HepG2 (cell line): ENCODE measurements around the gene UNG. TPM values are rescaled to one million over a fixed set of nuclear protein-coding genes. Genes with fewer than 3 reads are reported as not detected.

Source experiments
- CBX5 ChIP-seq: sonication (generic); formaldehyde crosslinking; IDR thresholded peaks from 2 replicates; pipeline ENCODE4 v1.4.0; 2020; ENCODE audit warnings: missing genetic modification reagents, borderline replicate concordance
- JUN ChIP-seq: sonication (generic); formaldehyde crosslinking; IDR thresholded peaks from 2 replicates; pipeline ENCODE4 v1.4.0; 2020; ENCODE audit warnings: mild to moderate bottlenecking, missing genetic modification reagents
- KDM5A ChIP-seq: fragments of 200-600 bp; sonication (generic); IDR thresholded peaks from 2 replicates; pipeline ENCODE4 v1.7.0; 2018; ENCODE audit warnings: antibody characterized with exemption, mild to moderate bottlenecking, low read length, borderline replicate concordance
- MAFF ChIP-seq: IDR thresholded peaks from 2 replicates; pipeline ENCODE4 v1.6.1; 2011; ENCODE audit warnings: low read depth, low read length, improper control_type of control experiment
- POLR2AphosphoS2 ChIP-seq: IDR thresholded peaks from 2 replicates; pipeline ENCODE4 v1.6.1; 2011; ENCODE audit warnings: low read depth, low read length, improper control_type of control experiment
- SMAD1 ChIP-seq: sonication (generic); formaldehyde crosslinking; IDR thresholded peaks from 2 replicates; pipeline ENCODE4 v1.4.0; 2020; ENCODE audit warnings: missing genetic modification reagents, low read depth, mild to moderate bottlenecking, borderline replicate concordance
- YY1 ChIP-seq: IDR thresholded peaks from 2 replicates; pipeline ENCODE4 v1.6.1; 2011; ENCODE audit warnings: low read length, low read depth, moderate library complexity, mild to moderate bottlenecking; ENCODE audit not compliant: insufficient read depth, insufficient replicate concordance
- ZFP1 ChIP-seq: IDR thresholded peaks from 2 replicates; pipeline ENCODE4 v1.6.1; 2016
- ZMAT3 ChIP-seq: sonication (generic); formaldehyde crosslinking; conservative IDR thresholded peaks from 2 replicates; pipeline ENCODE4 v1.7.0; 2021; ENCODE audit warnings: missing genetic modification reagents
- ZNF136 ChIP-seq: sonication (generic); formaldehyde crosslinking; IDR thresholded peaks from 2 replicates; pipeline ENCODE4 v1.8.1; 2022; ENCODE audit warnings: low read depth, mild to moderate bottlenecking, moderate library complexity, missing genetic modification reagents
- ZNF446 ChIP-seq: sonication (generic); formaldehyde crosslinking; IDR thresholded peaks from 2 replicates; pipeline ENCODE4 v1.5.0; 2020; ENCODE audit warnings: mild to moderate bottlenecking, missing genetic modification reagents
- ZNF616 ChIP-seq: sonication (generic); formaldehyde crosslinking; IDR thresholded peaks from 2 replicates; pipeline ENCODE4 v1.5.0; 2020; ENCODE audit warnings: low read depth, mild to moderate bottlenecking, missing genetic modification reagents
- ZNF879 ChIP-seq: sonication (generic); formaldehyde crosslinking; IDR thresholded peaks from 2 replicates; pipeline ENCODE4 v1.8.1; 2023; ENCODE audit warnings: missing genetic modification reagents
- polyA plus RNA-seq, 8 experiments: library from polyadenylated mRNA; depleted of rRNA in 3 of 8; stranded (reverse) in 7 of 8; unstranded in 1 of 8; fragments of >200 nt; fragmentation: Illumina TruSeq in 4 of 8; extraction: Trizol in 4 of 8; gene quantifications; 2 replicates each; pipeline versions ENCODE4 v1.2.1 to v1.2.3, GENCODE V29; 2011 to 2016; ENCODE audit warnings: low read depth in 4 of 8, missing spikeins in 1 of 8, mixed read lengths in 1 of 8; ENCODE audit not compliant: insufficient read depth in 1 of 8
- total RNA-seq, 5 experiments: library from RNA; depleted of rRNA; stranded (reverse); fragments of >200 nt; fragmentation: Illumina TruSeq; extraction: Trizol; gene quantifications; 2 replicates each; pipeline ENCODE4 v1.2.3, GENCODE V29; 2016; ENCODE audit warnings: low read depth in 1 of 5
- TF ChIP-seq, protein P1 (sequence below): sonication (generic); formaldehyde crosslinking; IDR thresholded peaks from 2 replicates; pipeline ENCODE4 v1.4.0; 2020; ENCODE audit warnings: missing genetic modification reagents, borderline replicate concordance
- TF ChIP-seq, protein P2 (sequence below): sonication (generic); formaldehyde crosslinking; IDR thresholded peaks from 2 replicates; pipeline ENCODE4 v1.5.0; 2020; ENCODE audit warnings: mild to moderate bottlenecking, missing genetic modification reagents
- TF ChIP-seq, protein P3 (sequence below): sonication (generic); formaldehyde crosslinking; IDR thresholded peaks from 2 replicates; pipeline ENCODE4 v1.8.1; 2023; ENCODE audit warnings: mild to moderate bottlenecking, missing genetic modification reagents, borderline replicate concordance
- TF ChIP-seq, protein P4 (sequence below): sonication (generic); formaldehyde crosslinking; IDR thresholded peaks from 2 replicates; pipeline ENCODE4 v1.9.0; 2022; ENCODE audit warnings: low read depth, missing genetic modification reagents

UNG gene
- total and polyA plus RNA-seq, 2 of the 13 experiments (the other 11 are each of a cell fraction or from before 2014, with no cell fraction given): 23.3 to 114 TPM

DNA sequence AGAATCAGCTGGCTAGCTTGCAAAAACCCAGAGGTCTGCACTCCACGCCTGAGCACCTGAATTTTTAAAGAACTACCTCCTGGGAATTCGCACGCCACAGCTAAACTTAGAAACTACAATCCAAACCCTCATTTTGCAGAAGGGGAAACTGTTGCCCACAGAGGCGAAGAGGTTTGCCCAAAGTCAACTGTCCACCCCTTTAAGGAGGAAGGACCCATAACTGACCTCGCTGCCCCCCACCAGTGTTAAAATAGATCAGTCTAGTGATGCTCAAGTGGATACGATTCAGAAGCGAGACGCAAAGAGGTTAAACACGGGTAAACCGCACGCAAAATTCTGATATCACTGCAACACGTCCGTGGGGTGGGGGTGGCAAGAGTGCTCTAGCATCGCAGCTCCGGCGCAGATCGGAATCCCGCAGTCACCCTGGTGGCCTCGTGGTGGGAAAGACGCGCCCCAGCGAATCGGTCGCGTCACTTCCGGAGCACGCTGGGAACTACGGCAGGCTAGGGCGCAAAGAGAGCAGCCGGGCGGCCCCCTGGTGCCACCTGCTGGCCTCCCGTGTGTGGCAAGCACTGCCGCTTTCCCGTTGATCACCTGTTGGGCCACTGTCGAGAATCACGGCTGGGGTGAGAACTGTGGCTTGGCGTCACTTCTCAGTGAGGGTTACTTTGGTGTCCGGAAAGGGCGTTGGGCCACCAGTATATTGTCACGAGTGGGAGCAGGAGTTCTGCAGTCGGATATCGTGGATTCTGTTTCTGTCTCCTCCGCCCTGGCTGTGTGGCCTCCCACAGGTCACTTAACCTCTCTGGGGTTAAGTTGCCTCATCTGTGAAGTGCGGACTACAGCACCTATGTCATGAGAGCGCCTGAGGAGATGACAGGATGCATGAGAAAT lies 4.1 kb upstream of the UNG start, which contains the start of gene ALKBH2 (continued):
- TF ChIP-seq ZNF879 (CRISPR knock-in tag): peak; percentile 85; the same call in 1 of the 2 replicates
- peak; percentile 77 for TF ChIP-seq JUN (CRISPR knock-in tag)
- TF ChIP-seq SMAD1: peak; percentile 93; the same call in 1 of the 2 replicates
- peak; percentile 91 for TF ChIP-seq ZNF616 (CRISPR knock-in tag)
- TF ChIP-seq, protein P1, sequence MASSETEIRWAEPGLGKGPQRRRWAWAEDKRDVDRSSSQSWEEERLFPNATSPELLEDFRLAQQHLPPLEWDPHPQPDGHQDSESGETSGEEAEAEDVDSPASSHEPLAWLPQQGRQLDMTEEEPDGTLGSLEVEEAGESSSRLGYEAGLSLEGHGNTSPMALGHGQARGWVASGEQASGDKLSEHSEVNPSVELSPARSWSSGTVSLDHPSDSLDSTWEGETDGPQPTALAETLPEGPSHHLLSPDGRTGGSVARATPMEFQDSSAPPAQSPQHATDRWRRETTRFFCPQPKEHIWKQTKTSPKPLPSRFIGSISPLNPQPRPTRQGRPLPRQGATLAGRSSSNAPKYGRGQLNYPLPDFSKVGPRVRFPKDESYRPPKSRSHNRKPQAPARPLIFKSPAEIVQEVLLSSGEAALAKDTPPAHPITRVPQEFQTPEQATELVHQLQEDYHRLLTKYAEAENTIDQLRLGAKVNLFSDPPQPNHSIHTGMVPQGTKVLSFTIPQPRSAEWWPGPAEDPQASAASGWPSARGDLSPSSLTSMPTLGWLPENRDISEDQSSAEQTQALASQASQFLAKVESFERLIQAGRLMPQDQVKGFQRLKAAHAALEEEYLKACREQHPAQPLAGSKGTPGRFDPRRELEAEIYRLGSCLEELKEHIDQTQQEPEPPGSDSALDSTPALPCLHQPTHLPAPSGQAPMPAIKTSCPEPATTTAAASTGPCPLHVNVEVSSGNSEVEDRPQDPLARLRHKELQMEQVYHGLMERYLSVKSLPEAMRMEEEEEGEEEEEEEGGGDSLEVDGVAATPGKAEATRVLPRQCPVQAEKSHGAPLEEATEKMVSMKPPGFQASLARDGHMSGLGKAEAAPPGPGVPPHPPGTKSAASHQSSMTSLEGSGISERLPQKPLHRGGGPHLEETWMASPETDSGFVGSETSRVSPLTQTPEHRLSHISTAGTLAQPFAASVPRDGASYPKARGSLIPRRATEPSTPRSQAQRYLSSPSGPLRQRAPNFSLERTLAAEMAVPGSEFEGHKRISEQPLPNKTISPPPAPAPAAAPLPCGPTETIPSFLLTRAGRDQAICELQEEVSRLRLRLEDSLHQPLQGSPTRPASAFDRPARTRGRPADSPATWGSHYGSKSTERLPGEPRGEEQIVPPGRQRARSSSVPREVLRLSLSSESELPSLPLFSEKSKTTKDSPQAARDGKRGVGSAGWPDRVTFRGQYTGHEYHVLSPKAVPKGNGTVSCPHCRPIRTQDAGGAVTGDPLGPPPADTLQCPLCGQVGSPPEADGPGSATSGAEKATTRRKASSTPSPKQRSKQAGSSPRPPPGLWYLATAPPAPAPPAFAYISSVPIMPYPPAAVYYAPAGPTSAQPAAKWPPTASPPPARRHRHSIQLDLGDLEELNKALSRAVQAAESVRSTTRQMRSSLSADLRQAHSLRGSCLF (CRISPR knock-in tag): no peak; the same call in 1 of the 2 replicates
- peak; percentile 90 for TF ChIP-seq ZMAT3 (CRISPR knock-in tag)
- TF ChIP-seq ZNF136 (CRISPR knock-in tag): peak; percentile 90
- peak; percentile 57; the same call in 1 of the 2 replicates for TF ChIP-seq ZFP1 (CRISPR knock-in tag)
- no peak for TF ChIP-seq MAFF
- TF ChIP-seq, protein P2, sequence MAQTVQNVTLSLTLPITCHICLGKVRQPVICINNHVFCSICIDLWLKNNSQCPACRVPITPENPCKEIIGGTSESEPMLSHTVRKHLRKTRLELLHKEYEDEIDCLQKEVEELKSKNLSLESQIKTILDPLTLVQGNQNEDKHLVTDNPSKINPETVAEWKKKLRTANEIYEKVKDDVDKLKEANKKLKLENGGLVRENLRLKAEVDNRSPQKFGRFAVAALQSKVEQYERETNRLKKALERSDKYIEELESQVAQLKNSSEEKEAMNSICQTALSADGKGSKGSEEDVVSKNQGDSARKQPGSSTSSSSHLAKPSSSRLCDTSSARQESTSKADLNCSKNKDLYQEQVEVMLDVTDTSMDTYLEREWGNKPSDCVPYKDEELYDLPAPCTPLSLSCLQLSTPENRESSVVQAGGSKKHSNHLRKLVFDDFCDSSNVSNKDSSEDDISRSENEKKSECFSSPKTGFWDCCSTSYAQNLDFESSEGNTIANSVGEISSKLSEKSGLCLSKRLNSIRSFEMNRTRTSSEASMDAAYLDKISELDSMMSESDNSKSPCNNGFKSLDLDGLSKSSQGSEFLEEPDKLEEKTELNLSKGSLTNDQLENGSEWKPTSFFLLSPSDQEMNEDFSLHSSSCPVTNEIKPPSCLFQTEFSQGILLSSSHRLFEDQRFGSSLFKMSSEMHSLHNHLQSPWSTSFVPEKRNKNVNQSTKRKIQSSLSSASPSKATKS (CRISPR knock-in tag): peak; percentile 75; the same call in 1 of the 2 replicates
- TF ChIP-seq YY1: peak; percentile 73
- TF ChIP-seq POLR2AphosphoS2: no peak
- TF ChIP-seq, protein P3, sequence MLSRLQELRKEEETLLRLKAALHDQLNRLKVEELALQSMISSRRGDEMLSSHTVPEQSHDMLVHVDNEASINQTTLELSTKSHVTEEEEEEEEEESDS (CRISPR knock-in tag): peak; percentile 98
- TF ChIP-seq KDM5A: peak; percentile 62; the same call in 1 of the 2 replicates
- peak; percentile 94; the same call in 1 of the 2 replicates for TF ChIP-seq CBX5 (CRISPR knock-in tag)
- TF ChIP-seq, protein P4, sequence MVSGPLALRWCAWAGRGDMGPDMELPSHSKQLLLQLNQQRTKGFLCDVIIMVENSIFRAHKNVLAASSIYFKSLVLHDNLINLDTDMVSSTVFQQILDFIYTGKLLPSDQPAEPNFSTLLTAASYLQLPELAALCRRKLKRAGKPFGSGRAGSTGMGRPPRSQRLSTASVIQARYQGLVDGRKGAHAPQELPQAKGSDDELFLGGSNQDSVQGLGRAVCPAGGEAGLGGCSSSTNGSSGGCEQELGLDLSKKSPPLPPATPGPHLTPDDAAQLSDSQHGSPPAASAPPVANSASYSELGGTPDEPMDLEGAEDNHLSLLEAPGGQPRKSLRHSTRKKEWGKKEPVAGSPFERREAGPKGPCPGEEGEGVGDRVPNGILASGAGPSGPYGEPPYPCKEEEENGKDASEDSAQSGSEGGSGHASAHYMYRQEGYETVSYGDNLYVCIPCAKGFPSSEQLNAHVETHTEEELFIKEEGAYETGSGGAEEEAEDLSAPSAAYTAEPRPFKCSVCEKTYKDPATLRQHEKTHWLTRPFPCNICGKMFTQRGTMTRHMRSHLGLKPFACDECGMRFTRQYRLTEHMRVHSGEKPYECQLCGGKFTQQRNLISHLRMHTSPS (CRISPR knock-in tag): no peak
- TF ChIP-seq ZNF446 (CRISPR knock-in tag): peak; percentile 40; the same call in 1 of the 2 replicates
